T-helper 22 cell (primary cell): Measurements from ENCODE around the gene DNMT3B.
"Not testable (repeated sequence)": the region's sequence is repeated elsewhere in the genome, so short reads cannot be mapped to it uniquely, and the experiment has no call there.

Source experiments
- DNase-seq: peaks from one replicate; pipeline ENCODE4 v3.0.0-alpha.2; 2020; ENCODE audit warnings: low read depth

Gene DNMT3B

DNA sequence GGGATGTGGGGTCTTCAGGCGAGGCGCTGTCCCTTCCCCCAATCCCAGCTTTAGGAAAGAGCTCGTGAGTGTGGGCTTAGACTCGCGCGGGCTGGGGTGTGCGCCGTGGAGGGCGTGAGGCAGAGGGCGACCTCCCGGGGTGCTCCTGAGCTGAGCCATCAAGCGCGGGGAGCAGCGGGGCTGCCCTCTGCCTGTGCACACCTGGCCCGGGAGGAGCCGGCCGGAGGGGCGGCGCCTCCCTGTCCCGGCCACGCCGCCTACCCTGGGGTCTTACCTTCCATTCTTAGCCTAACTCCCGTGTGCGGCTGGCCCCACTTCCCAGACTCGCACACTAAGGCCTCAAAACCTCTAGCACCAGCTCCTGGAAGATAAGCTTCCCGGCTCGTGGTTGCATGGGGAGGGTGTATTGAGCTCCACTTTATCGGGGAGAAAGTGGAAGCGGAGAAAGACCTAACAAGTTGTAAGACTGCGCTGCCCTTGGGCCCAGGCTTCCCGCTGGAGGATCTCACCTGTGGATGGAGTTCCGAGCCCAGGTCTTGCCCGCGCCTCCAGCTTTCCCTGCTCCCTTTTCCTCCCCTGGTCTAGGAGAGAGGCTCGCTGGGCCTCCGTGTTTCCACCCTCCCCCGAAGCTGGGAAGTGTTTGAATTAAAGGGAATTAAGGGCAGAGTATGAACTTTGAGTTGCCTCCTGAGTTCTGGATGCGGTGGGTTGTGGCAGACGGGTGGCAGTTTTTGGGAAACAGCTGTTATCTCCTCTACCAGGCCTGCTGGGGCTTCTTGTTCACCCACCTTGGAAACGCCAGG lies 1.2 kb downstream of the DNMT3B start:
- no peak for DNase-seq

GRCh38 chr20:32764005-32764960 lies 2.1 kb downstream of the DNMT3B start:
- no peak for DNase-seq

- not testable (repeated sequence) for DNase-seq
These were observed 3.2 kb downstream of the DNMT3B start for GRCh38 chr20:32765230-32765875.

- no peak for DNase-seq
These were observed 5.4 kb downstream of the DNMT3B start for GRCh38 chr20:32767418-32768198.

GRCh38 chr20:32772046-32772445 lies 9.9 kb downstream of the DNMT3B start:
- no peak for DNase-seq

- DNase-seq = no peak
These were observed 11.0 kb downstream of the DNMT3B start for GRCh38 chr20:32773223-32773622.

GRCh38 chr20:32773855-32774254 lies 11.7 kb downstream of the DNMT3B start:
- no peak for DNase-seq

- no peak for DNase-seq
These were observed 13.3 kb downstream of the DNMT3B start for GRCh38 chr20:32775336-32775991.

DNA sequence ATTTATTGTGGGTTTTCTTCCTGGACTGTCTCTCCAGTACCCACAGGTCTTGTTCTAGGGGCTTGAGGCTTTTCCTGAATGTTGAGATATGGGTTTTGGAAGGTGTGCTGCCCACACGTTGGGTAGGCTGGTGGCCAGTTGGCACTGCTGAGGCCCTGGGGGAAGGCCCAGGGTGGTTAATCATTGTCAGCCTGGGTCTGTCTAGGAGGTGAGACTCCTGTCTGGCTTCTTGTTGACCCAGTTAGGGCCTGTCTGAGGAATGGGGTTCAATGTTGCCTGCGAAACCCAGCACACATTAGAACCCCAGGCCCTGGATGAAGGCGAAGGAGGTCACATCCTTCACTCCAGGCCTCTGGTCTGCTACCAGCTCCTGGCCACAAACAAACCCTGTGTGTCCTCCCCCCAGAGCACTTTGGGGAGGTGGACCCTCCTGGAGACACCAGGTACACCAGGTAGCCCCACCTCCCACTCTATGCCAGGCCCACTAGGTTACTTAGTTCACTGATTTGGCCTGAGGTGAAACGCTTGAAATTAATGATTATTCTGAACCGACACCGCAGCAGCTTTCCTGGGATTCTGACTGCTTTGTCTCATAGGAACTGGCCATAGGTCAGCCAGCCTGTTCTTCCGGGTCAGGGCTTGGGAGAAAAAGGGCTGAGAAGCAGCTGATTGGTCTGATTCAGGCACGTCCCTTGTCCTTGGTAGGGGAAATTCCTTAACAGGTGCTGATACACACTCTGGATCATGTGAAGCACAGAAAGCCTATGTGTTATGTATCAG lies 15.2 kb downstream of the DNMT3B start:
- DNase-seq = no peak

- no peak for DNase-seq
These were observed 17.5 kb downstream of the DNMT3B start for GRCh38 chr20:32779500-32780211.

DNA sequence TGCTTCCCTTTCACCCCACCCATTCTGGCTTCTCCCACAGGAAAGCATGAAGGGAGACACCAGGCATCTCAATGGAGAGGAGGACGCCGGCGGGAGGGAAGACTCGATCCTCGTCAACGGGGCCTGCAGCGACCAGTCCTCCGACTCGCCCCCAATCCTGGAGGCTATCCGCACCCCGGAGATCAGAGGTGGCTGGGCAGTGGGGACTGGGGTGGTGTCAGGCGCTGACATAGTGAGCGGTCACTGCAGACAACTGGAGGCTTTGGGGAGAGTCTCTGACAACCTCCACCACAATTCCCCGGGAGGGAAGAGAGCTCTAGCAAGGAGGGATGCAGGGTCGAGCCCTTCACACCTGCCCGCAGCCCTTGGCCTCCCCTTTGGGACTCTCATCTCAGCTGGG lies 18.1 kb downstream of the DNMT3B start:
- no peak for DNase-seq

- DNase-seq = no peak
These were observed 18.8 kb downstream of the DNMT3B start for GRCh38 chr20:32780749-32781655.

- no peak for DNase-seq
These were observed 22.3 kb downstream of the DNMT3B start for GRCh38 chr20:32784369-32785080.

GRCh38 chr20:32786059-32786760 lies 24.0 kb downstream of the DNMT3B start:
- no peak for DNase-seq

DNA sequence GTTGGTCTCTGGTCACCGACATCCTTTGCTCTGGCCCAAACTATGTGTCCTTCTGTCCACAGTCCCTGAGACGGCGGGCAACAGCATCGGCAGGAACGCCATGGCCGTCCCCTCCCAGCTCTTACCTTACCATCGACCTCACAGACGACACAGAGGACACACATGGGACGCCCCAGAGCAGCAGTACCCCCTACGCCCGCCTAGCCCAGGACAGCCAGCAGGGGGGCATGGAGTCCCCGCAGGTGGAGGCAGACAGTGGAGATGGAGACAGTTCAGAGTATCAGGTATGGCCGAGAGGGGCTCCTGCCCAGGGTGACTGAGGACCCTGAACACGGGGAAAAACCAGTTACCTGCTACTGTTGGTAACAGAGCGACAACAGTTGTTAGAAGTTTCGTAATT lies 25.0 kb downstream of the DNMT3B start:
- no peak for DNase-seq

GRCh38 chr20:32789896-32790750 lies 27.9 kb downstream of the DNMT3B start:
- DNase-seq = peak; percentile 34

DNA sequence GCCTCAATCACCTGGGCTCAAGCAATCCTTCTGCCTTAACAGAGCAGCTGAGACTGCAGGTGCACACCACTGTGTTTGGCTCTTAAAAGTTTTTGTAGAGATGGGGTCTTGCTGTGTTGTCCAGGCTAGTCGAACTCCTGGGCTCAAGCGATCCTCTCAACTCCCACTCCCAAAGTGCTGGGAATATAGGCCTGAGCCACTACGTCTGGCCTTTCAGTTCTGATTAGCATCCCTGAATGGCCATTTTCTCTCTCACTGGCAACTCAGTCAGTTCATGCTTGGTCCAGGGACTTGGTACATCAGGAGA lies 28.5 kb downstream of the DNMT3B start:
- no peak for DNase-seq
